ENCODE data around the gene NXPH3. TPM values are rescaled to one million over a fixed set of nuclear protein-coding genes. Genes with fewer than 3 reads are reported as not detected.
A peak's percentile ranks its signal among the peaks of the same experiment; 100 is the strongest.

NXPH3 gene
- total RNA-seq, 4 donors from 2014 or later = 0.83 to 2.1 (median 0.94) TPM; not detected in 1

- no peak overlapping the region for H3K4me3 ChIP-seq
- TF ChIP-seq POLR2A (IDR thresholded peaks at IDR 0.05) = no peak
- TF ChIP-seq, protein P1, sequence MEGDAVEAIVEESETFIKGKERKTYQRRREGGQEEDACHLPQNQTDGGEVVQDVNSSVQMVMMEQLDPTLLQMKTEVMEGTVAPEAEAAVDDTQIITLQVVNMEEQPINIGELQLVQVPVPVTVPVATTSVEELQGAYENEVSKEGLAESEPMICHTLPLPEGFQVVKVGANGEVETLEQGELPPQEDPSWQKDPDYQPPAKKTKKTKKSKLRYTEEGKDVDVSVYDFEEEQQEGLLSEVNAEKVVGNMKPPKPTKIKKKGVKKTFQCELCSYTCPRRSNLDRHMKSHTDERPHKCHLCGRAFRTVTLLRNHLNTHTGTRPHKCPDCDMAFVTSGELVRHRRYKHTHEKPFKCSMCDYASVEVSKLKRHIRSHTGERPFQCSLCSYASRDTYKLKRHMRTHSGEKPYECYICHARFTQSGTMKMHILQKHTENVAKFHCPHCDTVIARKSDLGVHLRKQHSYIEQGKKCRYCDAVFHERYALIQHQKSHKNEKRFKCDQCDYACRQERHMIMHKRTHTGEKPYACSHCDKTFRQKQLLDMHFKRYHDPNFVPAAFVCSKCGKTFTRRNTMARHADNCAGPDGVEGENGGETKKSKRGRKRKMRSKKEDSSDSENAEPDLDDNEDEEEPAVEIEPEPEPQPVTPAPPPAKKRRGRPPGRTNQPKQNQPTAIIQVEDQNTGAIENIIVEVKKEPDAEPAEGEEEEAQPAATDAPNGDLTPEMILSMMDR (IDR thresholded peaks at IDR 0.05) = peak in 5 of 6 experiments; percentile 5 to 50 (median 36)
- H3K27ac ChIP-seq = no peak overlapping the region
- H3K27me3 ChIP-seq = no peaks in the 10 kb centered on the region
- no peaks in the 10 kb centered on the region for H3K9me3 ChIP-seq
- peaks cover 0 to 5% (median 0%) of the 10 kb centered on the region in 4 donors for H3K4me1 ChIP-seq
- peak in 1 of 3 donors; percentile 62 for DNase-seq
- no peaks in the 10 kb centered on the region for H3K36me3 ChIP-seq
These were observed 18.2 kb upstream of the NXPH3 start for GRCh38 chr17:49557312-49558024.

DNA sequence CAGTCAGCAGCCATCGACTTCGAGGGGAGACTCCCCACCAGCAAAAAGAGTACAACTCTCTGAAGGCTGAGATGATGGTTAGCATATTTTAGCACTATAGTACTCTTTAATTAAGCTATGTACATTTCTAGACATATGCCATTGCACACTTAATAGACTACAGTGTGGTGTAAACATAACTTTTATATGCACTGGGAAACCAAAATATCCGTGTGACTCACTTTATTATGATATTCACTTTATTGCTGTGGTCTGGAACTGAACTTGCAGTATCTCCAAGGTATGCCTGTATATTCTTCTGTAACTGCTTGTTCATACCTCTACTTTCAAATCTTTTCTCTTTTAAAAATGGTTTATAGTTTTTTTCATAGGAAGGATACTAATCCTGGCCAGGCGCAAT, 11.0 kb upstream of the NXPH3 start:
- Histone ChIP-seq H3K4me3 (no peak overlapping the region), H3K36me3 (no peaks in the 10 kb centered on the region), H3K27me3 (no peaks in the 10 kb centered on the region), H3K9me3 (no peaks in the 10 kb centered on the region), H3K4me1 (peaks cover 0 to 24% (median 3%) of the 10 kb centered on the region in 4 donors), H3K27ac (no peak overlapping the region)
- TF ChIP-seq, protein P1 (IDR thresholded peaks at IDR 0.05) = no peak
- TF ChIP-seq POLR2A (IDR thresholded peaks at IDR 0.05) = no peak
- DNase-seq = no peak

- TF ChIP-seq, protein P1 (IDR thresholded peaks at IDR 0.05) = no peak
- TF ChIP-seq POLR2A (IDR thresholded peaks at IDR 0.05) = no peak
- H3K4me1 ChIP-seq = peaks cover 0 to 27% (median 3%) of the 10 kb centered on the region in 4 donors
- no peak overlapping the region for H3K4me3 ChIP-seq
- no peaks in the 10 kb centered on the region for H3K9me3 ChIP-seq
- H3K27me3 ChIP-seq = no peaks in the 10 kb centered on the region
- H3K36me3 ChIP-seq = no peaks in the 10 kb centered on the region
- peak overlapping the region in 1 of 4 donors; percentile 65 for H3K27ac ChIP-seq
- peak; percentile 40 to 61 (median 57) for DNase-seq
These were observed 9.7 kb upstream of the NXPH3 start for GRCh38 chr17:49565948-49566491.

DNA sequence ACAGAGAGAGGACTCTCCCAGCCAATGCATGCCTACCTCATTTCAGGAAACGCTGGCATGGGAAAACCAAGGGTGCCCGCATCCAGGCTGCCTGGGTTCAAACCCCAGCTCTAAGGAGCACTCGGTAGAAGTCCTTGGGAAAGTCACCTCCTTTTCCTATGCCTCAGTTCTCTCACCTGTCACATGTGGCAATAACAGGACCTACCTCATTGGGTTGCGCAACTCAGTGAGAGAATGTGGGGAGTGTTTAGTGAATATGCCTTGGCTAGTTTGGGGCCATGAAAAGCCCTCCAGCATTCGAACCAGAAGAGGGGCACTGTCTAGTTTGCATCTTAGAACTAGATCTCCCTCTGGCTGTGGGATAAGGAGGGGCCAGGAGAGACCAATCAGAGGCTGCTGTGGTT, 9.0 kb upstream of the NXPH3 start:
- peak in 1 of 3 donors; percentile 7 for DNase-seq
- Histone ChIP-seq H3K9me3 (no peaks in the 10 kb centered on the region), H3K27me3 (no peaks in the 10 kb centered on the region), H3K36me3 (no peaks in the 10 kb centered on the region), H3K4me3 (no peak overlapping the region), H3K4me1 (peaks cover 0 to 27% (median 3%) of the 10 kb centered on the region in 4 donors), H3K27ac (peak overlapping the region in 1 of 4 donors; percentile 65)
- TF ChIP-seq POLR2A (IDR thresholded peaks at IDR 0.05) = no peak
- TF ChIP-seq, protein P1 (IDR thresholded peaks at IDR 0.05) = no peak

GRCh38 chr17:49567104-49567521, 8.6 kb upstream of the NXPH3 start:
- H3K9me3 ChIP-seq = no peaks in the 10 kb centered on the region
- peaks cover 0 to 27% (median 3%) of the 10 kb centered on the region in 4 donors for H3K4me1 ChIP-seq
- TF ChIP-seq POLR2A (IDR thresholded peaks at IDR 0.05) = no peak
- TF ChIP-seq, protein P1 (IDR thresholded peaks at IDR 0.05) = no peak
- H3K36me3 ChIP-seq = no peaks in the 10 kb centered on the region
- no peak overlapping the region for H3K4me3 ChIP-seq
- H3K27ac ChIP-seq = peak overlapping the region in 1 of 4 donors; percentile 65
- H3K27me3 ChIP-seq = no peaks in the 10 kb centered on the region
- DNase-seq = peak in 1 of 3 donors; percentile 11

Measured in Peyer's patch (tissue), 4 donors.